GM12872 (cell line): ENCODE measurements around the gene TBC1D2.

ENCODE experiments used
- TF ChIP-seq, protein P1 (sequence below): IDR thresholded peaks from 3 replicates; pipeline ENCODE4 v1.5.1; 2011; ENCODE audit warnings: low read depth, mild to moderate bottlenecking, low read length, moderate library complexity; ENCODE audit not compliant: insufficient read depth

TBC1D2 gene

GRCh38 chr9:98271479-98271878 lies 16.0 kb upstream of the TBC1D2 start:
- TF ChIP-seq, protein P1, sequence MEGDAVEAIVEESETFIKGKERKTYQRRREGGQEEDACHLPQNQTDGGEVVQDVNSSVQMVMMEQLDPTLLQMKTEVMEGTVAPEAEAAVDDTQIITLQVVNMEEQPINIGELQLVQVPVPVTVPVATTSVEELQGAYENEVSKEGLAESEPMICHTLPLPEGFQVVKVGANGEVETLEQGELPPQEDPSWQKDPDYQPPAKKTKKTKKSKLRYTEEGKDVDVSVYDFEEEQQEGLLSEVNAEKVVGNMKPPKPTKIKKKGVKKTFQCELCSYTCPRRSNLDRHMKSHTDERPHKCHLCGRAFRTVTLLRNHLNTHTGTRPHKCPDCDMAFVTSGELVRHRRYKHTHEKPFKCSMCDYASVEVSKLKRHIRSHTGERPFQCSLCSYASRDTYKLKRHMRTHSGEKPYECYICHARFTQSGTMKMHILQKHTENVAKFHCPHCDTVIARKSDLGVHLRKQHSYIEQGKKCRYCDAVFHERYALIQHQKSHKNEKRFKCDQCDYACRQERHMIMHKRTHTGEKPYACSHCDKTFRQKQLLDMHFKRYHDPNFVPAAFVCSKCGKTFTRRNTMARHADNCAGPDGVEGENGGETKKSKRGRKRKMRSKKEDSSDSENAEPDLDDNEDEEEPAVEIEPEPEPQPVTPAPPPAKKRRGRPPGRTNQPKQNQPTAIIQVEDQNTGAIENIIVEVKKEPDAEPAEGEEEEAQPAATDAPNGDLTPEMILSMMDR: no peak

GRCh38 chr9:98264516-98264915 lies 9.1 kb upstream of the TBC1D2 start:
- TF ChIP-seq, protein P1: no peak

- TF ChIP-seq, protein P1: peak; percentile 93
Observed at GRCh38 chr9:98263482-98264357, 8.3 kb upstream of the TBC1D2 start.

DNA sequence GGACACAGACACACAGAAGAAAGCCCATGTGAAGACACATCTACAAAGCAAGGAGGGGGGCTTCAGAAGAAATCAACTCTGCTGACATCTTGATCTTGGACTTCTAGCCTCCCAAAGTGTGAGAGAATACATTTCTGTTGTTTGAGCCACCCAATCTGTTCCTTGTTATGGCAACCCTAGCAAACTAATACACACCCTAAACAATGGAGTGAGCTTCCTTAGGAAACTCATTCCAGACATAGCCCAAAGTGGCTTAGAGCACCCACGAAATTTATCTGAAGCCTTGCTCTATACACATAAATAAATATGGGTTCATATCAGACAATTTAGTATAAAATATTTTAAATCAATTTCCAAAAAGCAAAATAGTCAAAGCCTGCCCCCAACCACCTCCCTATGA lies 7.6 kb upstream of the TBC1D2 start:
- TF ChIP-seq, protein P1: no peak

- TF ChIP-seq, protein P1: no peak
Observed at GRCh38 chr9:98262056-98262455, 6.6 kb upstream of the TBC1D2 start.

DNA sequence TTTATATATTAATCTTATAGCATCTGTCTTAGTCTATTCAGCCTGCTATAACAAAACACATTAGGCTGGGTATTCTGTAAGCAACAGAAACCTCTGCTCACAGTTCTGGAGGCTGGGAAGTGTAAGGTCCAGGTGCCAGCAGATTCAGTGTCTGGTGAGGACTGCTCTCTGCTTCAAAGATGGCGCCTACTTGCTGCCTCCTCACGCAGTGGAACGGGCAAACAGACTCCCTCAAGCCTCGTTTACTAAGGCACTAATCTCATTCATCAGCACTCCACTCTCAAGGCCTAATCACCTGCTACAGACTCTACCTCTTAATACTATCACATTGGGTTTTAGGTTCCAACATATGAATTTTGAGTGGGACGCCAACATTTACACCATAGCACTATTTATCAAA lies 5.2 kb upstream of the TBC1D2 start:
- TF ChIP-seq, protein P1: no peak

DNA sequence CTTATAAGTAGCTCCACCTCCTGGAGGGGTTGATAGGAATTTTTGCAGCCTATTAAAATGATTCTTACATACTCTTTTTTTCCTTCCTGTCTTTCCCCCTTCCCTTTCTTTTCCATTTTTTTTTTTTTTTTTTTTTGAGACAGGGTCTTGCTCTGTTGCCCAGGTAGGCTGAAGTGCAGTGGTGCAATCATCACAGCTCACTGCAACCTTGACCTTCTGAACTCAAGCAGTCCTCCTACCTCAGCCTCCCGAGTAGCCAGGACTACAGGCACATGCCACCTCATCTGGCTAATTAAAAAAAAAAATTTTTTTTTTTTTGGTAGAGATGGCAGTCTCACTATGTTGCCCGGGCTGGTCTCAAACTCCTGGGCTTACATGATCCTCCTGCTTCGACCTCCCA lies 4.3 kb upstream of the TBC1D2 start:
- TF ChIP-seq, protein P1: no peak
